SU-DHL-6 (cell line): ENCODE results near the gene IER5.

Source experiments
- H2AFZ ChIP-seq: fragments of 200-600 bp; sonication (generic); 2 replicates; pipeline ENCODE4 v1.6.1; 2014; ENCODE audit warnings: low read depth, mild to moderate bottlenecking, moderate library complexity, mixed read lengths, antibody characterized with exemption, low read length; ENCODE audit not compliant: severe bottlenecking
- H3F3A ChIP-seq: fragments of 200-600 bp; shearing (Covaris generic); 2 replicates; pipeline ENCODE4 v1.6.0; 2016; ENCODE audit warnings: antibody characterized with exemption, mild to moderate bottlenecking; ENCODE audit not compliant: insufficient read depth
- H3K27ac ChIP-seq: fragments of 200-600 bp; sonication (generic); 2 replicates; pipeline ENCODE4 v1.5.1; 2016; ENCODE audit warnings: low read depth, mild to moderate bottlenecking, low read length, moderate library complexity, mixed read lengths
- H3K27me3 ChIP-seq: fragments of 200-600 bp; sonication (generic), shearing (Covaris generic); 2 replicates; pipeline ENCODE4 v1.6.0; 2014; ENCODE audit warnings: mild to moderate bottlenecking, low read length
- H3K36me3 ChIP-seq: fragments of 200-600 bp; sonication (generic); 2 replicates; pipeline ENCODE4 v1.6.1; 2014; ENCODE audit warnings: mild to moderate bottlenecking, low read length, mixed read lengths
- H3K4me2 ChIP-seq: fragments of 300-600, 200-600 bp; shearing (Covaris generic), sonication (generic); 2 replicates; pipeline ENCODE4 v1.6.0; 2014; ENCODE audit warnings: low read length, low read depth, mild to moderate bottlenecking; ENCODE audit not compliant: poor library complexity, severe bottlenecking
- H3K4me3 ChIP-seq: fragments of 200-600 bp; sonication (generic); 2 replicates; pipeline ENCODE4 v1.5.1; 2014; ENCODE audit warnings: antibody characterized with exemption, low read length, mild to moderate bottlenecking, mixed read lengths; ENCODE audit not compliant: insufficient read depth, poor library complexity, severe bottlenecking
- H3K79me2 ChIP-seq: fragments of 200-600 bp; sonication (generic); 2 replicates; pipeline ENCODE4 v1.6.1; 2014; ENCODE audit warnings: mild to moderate bottlenecking, low read length, moderate library complexity; ENCODE audit not compliant: insufficient read depth
- H3K9ac ChIP-seq: fragments of 200-600 bp; sonication (generic); 2 replicates; pipeline ENCODE4 v1.7.0; 2014; ENCODE audit warnings: mild to moderate bottlenecking, low read length
- H3K9me2 ChIP-seq: fragments of 200-600 bp; sonication (generic); replicated peaks from 2 replicates; pipeline ENCODE4 v1.6.1; 2014; ENCODE audit warnings: low read length; ENCODE audit not compliant: insufficient read depth
- H3K9me3 ChIP-seq: fragments of 200-600 bp; sonication (generic); 2 replicates; pipeline ENCODE4 v1.6.1; 2014; ENCODE audit warnings: low read length, mixed read lengths; ENCODE audit not compliant: insufficient read depth
- H4K20me1 ChIP-seq: fragments of 200-600 bp; sonication (generic); 2 replicates; pipeline ENCODE4 v1.6.1; 2014; ENCODE audit warnings: low read depth, mild to moderate bottlenecking, antibody characterized with exemption, low read length, moderate library complexity, mixed read lengths
- EZH2phosphoT487 ChIP-seq: fragments of 200-600 bp; sonication (generic), shearing (Covaris generic); conservative IDR thresholded peaks from 2 replicates; pipeline ENCODE4 v1.6.1; 2018; ENCODE audit warnings: mild to moderate bottlenecking, antibody characterized with exemption, low read length, moderate library complexity, mixed read lengths
- TF ChIP-seq, protein P1 (sequence below): fragments of 200-600 bp; sonication (generic); IDR thresholded peaks from one replicate; pipeline ENCODE4 v1.5.1; 2017; ENCODE audit warnings: antibody characterized with exemption, mild to moderate bottlenecking, low read length, moderate library complexity; ENCODE audit not compliant: insufficient read depth, poor library complexity, severe bottlenecking

IER5 gene

DNA sequence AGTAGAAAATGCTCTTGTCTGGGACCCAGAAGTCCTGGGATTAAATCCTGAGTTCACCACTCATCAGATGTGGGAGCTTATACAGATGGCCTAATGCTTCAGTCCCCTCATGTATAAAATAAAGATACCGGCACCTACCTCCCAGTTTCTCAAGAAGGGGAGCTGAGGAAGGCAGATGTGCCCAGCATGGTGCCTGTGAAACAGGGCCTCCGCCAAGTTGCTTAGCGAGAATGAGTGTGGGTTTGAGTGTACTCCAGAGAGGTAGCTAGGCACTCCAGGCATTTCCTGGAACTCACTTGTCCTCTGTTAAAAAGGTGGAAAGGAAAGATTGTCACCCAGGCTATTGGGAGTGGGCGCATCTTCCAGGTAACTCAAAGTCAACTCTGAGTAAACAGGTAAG is 37.8 kb downstream of the IER5 start:
- H3K4me2 ChIP-seq = no peak overlapping the region
- H3K27ac ChIP-seq = no peak overlapping the region
- no peak overlapping the region for H2AFZ ChIP-seq
- H4K20me1 ChIP-seq = no peaks in the 10 kb centered on the region
- H3K9ac ChIP-seq = no peak overlapping the region
- TF ChIP-seq, protein P1, sequence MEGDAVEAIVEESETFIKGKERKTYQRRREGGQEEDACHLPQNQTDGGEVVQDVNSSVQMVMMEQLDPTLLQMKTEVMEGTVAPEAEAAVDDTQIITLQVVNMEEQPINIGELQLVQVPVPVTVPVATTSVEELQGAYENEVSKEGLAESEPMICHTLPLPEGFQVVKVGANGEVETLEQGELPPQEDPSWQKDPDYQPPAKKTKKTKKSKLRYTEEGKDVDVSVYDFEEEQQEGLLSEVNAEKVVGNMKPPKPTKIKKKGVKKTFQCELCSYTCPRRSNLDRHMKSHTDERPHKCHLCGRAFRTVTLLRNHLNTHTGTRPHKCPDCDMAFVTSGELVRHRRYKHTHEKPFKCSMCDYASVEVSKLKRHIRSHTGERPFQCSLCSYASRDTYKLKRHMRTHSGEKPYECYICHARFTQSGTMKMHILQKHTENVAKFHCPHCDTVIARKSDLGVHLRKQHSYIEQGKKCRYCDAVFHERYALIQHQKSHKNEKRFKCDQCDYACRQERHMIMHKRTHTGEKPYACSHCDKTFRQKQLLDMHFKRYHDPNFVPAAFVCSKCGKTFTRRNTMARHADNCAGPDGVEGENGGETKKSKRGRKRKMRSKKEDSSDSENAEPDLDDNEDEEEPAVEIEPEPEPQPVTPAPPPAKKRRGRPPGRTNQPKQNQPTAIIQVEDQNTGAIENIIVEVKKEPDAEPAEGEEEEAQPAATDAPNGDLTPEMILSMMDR = no peak
- TF ChIP-seq EZH2phosphoT487 = no peak
- no peaks in the 10 kb centered on the region for H3K27me3 ChIP-seq
- no peaks in the 10 kb centered on the region for H3F3A ChIP-seq
- no peaks in the 10 kb centered on the region for H3K79me2 ChIP-seq
- H3K36me3 ChIP-seq = no peaks in the 10 kb centered on the region
- H3K9me3 ChIP-seq = no peaks in the 10 kb centered on the region
- H3K4me3 ChIP-seq = no peak overlapping the region
- H3K9me2 ChIP-seq = no peaks in the 10 kb centered on the region

DNA sequence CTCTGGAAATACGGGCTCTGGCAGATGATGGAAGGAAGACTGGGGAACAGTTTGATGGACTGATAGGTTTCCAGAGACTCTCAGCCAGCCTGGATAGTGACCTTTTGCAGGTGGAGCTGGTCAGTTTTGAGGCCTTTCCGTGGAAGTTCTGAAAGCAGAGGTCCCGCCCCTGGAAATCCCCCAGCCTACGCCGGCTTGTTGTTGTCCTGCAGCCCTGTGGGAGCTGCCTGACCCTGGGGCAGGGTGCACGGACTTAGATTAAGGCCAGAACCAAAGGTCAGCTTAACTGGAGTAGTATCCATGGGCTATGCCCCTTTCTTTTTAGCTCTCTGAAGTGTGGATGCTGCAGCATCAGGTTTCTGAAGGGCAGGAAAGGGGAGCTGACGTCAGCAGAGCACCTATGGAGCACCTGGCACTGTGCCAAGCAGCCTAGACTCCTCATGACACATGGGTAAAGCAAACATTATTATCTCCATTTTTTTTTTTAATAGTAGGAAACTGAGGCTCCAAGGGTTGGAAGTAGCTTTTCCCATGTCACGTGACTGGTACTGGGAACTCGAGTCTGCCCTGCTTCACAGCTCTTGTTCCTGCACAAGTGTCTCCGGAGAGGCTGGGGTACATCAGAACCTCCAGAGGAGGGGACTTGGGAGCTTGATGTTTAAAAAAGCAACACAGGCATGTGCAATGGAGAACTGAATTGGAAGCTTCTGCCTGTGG is 38.5 kb downstream of the IER5 start:
- Histone ChIP-seq H3K9ac (no peak overlapping the region), H3F3A (0 out of 2 replicates have a peak, but pooled peaks cover 4% of the 10 kb centered on the region), H3K27me3 (no peaks in the 10 kb centered on the region), H4K20me1 (no peaks in the 10 kb centered on the region), H3K27ac (no peak overlapping the region), H3K36me3 (no peaks in the 10 kb centered on the region), H2AFZ (no peak overlapping the region), H3K9me2 (no peaks in the 10 kb centered on the region), H3K4me2 (no peak overlapping the region), H3K4me3 (no peak overlapping the region), H3K79me2 (no peaks in the 10 kb centered on the region), H3K9me3 (no peaks in the 10 kb centered on the region)
- TF ChIP-seq EZH2phosphoT487 = no peak
- TF ChIP-seq, protein P1 = no peak

DNA sequence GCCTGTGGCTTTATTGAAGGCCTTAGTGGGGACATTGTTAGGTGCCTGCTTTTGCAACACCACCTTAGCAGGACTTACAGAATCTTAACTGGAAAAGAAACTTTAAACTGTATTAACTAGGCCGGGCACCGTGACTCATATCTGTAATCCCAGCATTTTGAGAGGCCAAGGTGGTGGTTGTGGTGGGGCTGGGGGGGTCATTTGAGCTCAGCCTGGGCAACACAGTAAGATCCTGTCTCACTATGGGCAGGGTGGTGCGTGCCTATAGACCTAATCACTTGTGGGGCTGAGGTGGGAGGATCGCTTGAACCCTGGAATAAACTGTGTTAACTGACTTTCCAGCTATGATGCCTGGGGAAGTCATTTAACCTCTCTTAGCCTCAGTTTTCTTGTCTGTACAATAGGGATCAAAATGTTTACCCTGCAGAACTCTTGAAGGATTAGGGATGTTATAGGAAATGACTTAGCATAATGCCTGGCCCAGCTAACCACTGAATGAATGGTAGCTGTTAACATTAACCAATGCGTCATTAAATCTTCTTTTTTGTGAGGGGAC is 39.5 kb downstream of the IER5 start:
- Histone ChIP-seq H3K36me3 (no peaks in the 10 kb centered on the region), H3K4me2 (no peak overlapping the region), H3K4me3 (no peak overlapping the region), H3K79me2 (no peaks in the 10 kb centered on the region), H3K27ac (no peak overlapping the region), H3K27me3 (no peaks in the 10 kb centered on the region), H4K20me1 (no peaks in the 10 kb centered on the region), H3F3A (peaks cover 8% of the 10 kb centered on the region), H3K9me3 (no peaks in the 10 kb centered on the region), H3K9me2 (no peaks in the 10 kb centered on the region), H3K9ac (no peak overlapping the region), H2AFZ (no peak overlapping the region)
- TF ChIP-seq EZH2phosphoT487 = no peak
- TF ChIP-seq, protein P1 = no peak
